Gastrocnemius medialis (tissue), 4 donors: ENCODE measurements around the gene MYO9A. TPM values are rescaled to one million over a fixed set of nuclear protein-coding genes. Genes with fewer than 3 reads are reported as not detected.

Experiments
- ATAC-seq, 2 donors: fragments of 150-250 bp; one replicate each; pipeline ENCODE4 v1.9.1; 2016
- DNase-seq, 2 donors: peaks; one replicate each; pipeline ENCODE4 v3.0.0-alpha.2; 2019
- H3K27ac ChIP-seq, 4 donors: fragments of 200-600 bp; sonication (generic); 1 replicate in 1 of 4; 2 replicates in 3 of 4; pipeline ENCODE4 v1.5.1; 2016 to 2018; ENCODE audit warnings: mild to moderate bottlenecking in 2 of 4, moderate library complexity in 1 of 4
- H3K27me3 ChIP-seq, 3 donors: fragments of 200-600 bp; sonication (generic) in 2 of 3; 1 replicate in 1 of 3; 2 replicates in 2 of 3; pipeline versions ENCODE4 v1.5.1 to v1.6.0; 2016 to 2019; ENCODE audit warnings: mild to moderate bottlenecking in 1 of 3, moderate library complexity in 1 of 3
- H3K36me3 ChIP-seq, 2 donors: fragments of 200-600 bp; sonication (generic) in 1 of 2; one replicate each; pipeline ENCODE4 v1.5.1; 2017 to 2018
- H3K4me1 ChIP-seq, 2 donors: fragments of 200-600 bp; sonication (generic) in 1 of 2; one replicate each; pipeline ENCODE4 v1.5.1; 2016 to 2017; ENCODE audit warnings: mild to moderate bottlenecking in 2 of 2
- H3K4me3 ChIP-seq, 4 donors: fragments of 200-600 bp; sonication (generic) in 3 of 4; 1 replicate in 1 of 4; 2 replicates in 3 of 4; pipeline ENCODE4 v1.5.1; 2016 to 2019; ENCODE audit warnings: mild to moderate bottlenecking in 2 of 4
- H3K9me3 ChIP-seq, 3 donors: fragments of 200-600 bp; sonication (generic) in 2 of 3; 1 replicate in 1 of 3; 2 replicates in 2 of 3; pipeline ENCODE4 v1.5.1; 2016 to 2019
- CTCF ChIP-seq, 5 experiments: fragments of 450-650 bp in 3 of 5; fragments of 200-600 bp in 2 of 5; sonication (generic) in 2 of 5; IDR thresholded peaks in 4 of 5; conservative IDR thresholded peaks in 1 of 5; 1 replicate in 4 of 5; 2 replicates in 1 of 5; pipeline ENCODE4 v1.5.1; 2016 to 2019; ENCODE audit warnings: antibody characterized with exemption in 5 of 5, mild to moderate bottlenecking in 3 of 5, moderate library complexity in 3 of 5
- POLR2A ChIP-seq, 2 donors: fragments of 450-650 bp; IDR thresholded peaks; one replicate each; pipeline ENCODE4 v1.6.1; 2017; ENCODE audit warnings: antibody characterized with exemption in 2 of 2, mild to moderate bottlenecking in 2 of 2, moderate library complexity in 2 of 2
- in situ Hi-C, 4 donors: fragments of 200-750 bp; cut with MboI; loops; one replicate each; pipeline versions ENCODE4 v1.15.0 to v1.8.0; 2017; ENCODE audit warnings: low sequenced_read_pairs in 4 of 4
- intact Hi-C: fragments of 100-400 bp; cut with DNase I; formaldehyde crosslinking; loops from one replicate; pipeline ENCODE4 v1.15.1; 2023; ENCODE audit warnings: low total_unique reads
- total RNA-seq, 4 donors: library from RNA; depleted of rRNA; stranded (reverse); fragments of >200 nt; gene quantifications; one replicate each; pipeline versions ENCODE4 v1.1.0 to v1.2.3, GENCODE V29; 2016

MYO9A gene
- total RNA-seq, 4 donors from 2014 or later: 21.0 to 40.9 (median 24.2) TPM

- Histone ChIP-seq H3K36me3 (no peaks in the 10 kb centered on the region), H3K4me1 (peaks cover 0 to under 1% of the 10 kb centered on the region in 2 donors), H3K27ac (no peak overlapping the region), H3K27me3 (no peaks in the 10 kb centered on the region), H3K4me3 (no peak overlapping the region), H3K9me3 (no peaks in the 10 kb centered on the region)
- ATAC-seq (no peak), DNase-seq (no peak)
- intact Hi-C loops: no loop called here
- in situ Hi-C loops: no loop called here
- no peak for TF ChIP-seq POLR2A (IDR thresholded peaks at IDR 0.05)
- TF ChIP-seq CTCF (IDR thresholded peaks at IDR 0.05 in 4 of 5, conservative IDR thresholded peaks at IDR 0.05 in 1 of 5): no peak
These were observed 6.3 kb upstream of the MYO9A start for GRCh38 chr15:72124218-72124617.

GRCh38 chr15:72117486-72118016 is 399 bp downstream of the MYO9A start:
- DNase-seq (peak; percentile 69 to 80), ATAC-seq (peak; percentile 72 to 74)
- no peaks in the 10 kb centered on the region for H3K36me3 ChIP-seq
- intact Hi-C loops: loop anchor here (2.0 to 5.0 kb wide), 3 partner anchors 95 to 155 kb away; partner anchors contain the start of genes PARP6 and PKM
- in situ Hi-C loops: no loop called here
- H3K9me3 ChIP-seq: no peaks in the 10 kb centered on the region
- no peaks in the 10 kb centered on the region for H3K27me3 ChIP-seq
- H3K4me3 ChIP-seq: peak overlapping the region; percentile 73 to 96 (median 77)
- peak overlapping the region; percentile 92 to 98 (median 95) for H3K27ac ChIP-seq
- peaks cover 38 to 49% of the 10 kb centered on the region in 2 donors for H3K4me1 ChIP-seq
- TF ChIP-seq POLR2A (IDR thresholded peaks at IDR 0.05) (no peak), CTCF (IDR thresholded peaks at IDR 0.05 in 4 of 5, conservative IDR thresholded peaks at IDR 0.05 in 1 of 5) (peak in 1 of 5 experiments; percentile 20)

GRCh38 chr15:72116731-72117485 is 1.0 kb downstream of the MYO9A start:
- no peaks in the 10 kb centered on the region for H3K9me3 ChIP-seq
- ATAC-seq (peak; percentile 25 to 37), DNase-seq (peak; percentile 20 to 61)
- TF ChIP-seq CTCF (IDR thresholded peaks at IDR 0.05 in 4 of 5, conservative IDR thresholded peaks at IDR 0.05 in 1 of 5): no peak
- no peak for TF ChIP-seq POLR2A (IDR thresholded peaks at IDR 0.05)
- in situ Hi-C loops (no loop called here), intact Hi-C loops (loop anchor here (5.0 kb wide), 1 partner anchor 95 kb away; no protein-coding TSS in a partner anchor)
- H3K4me1 ChIP-seq: peaks cover 45 to 55% of the 10 kb centered on the region in 2 donors
- H3K36me3 ChIP-seq: no peaks in the 10 kb centered on the region
- H3K27ac ChIP-seq: peak overlapping the region; percentile 92 to 98 (median 95)
- peak overlapping the region; percentile 73 to 96 (median 77) for H3K4me3 ChIP-seq
- no peaks in the 10 kb centered on the region for H3K27me3 ChIP-seq

GRCh38 chr15:72113347-72114031 is 4.5 kb downstream of the MYO9A start:
- intact Hi-C loops: no loop called here
- ATAC-seq (no peak), DNase-seq (no peak)
- in situ Hi-C loops: no loop called here
- Histone ChIP-seq H3K27ac (peak overlapping the region; percentile 49 to 98 (median 78)), H3K36me3 (no peaks in the 10 kb centered on the region), H3K27me3 (no peaks in the 10 kb centered on the region), H3K9me3 (no peaks in the 10 kb centered on the region), H3K4me1 (peaks cover 48 to 53% of the 10 kb centered on the region in 2 donors), H3K4me3 (no peak overlapping the region)
- TF ChIP-seq POLR2A (IDR thresholded peaks at IDR 0.05) (no peak), CTCF (IDR thresholded peaks at IDR 0.05 in 4 of 5, conservative IDR thresholded peaks at IDR 0.05 in 1 of 5) (no peak)
